Measurements from ENCODE around the gene ARHGAP40.
A peak's percentile ranks its signal among the peaks of the same experiment; 100 is the strongest.

The ARHGAP40 gene

DNA sequence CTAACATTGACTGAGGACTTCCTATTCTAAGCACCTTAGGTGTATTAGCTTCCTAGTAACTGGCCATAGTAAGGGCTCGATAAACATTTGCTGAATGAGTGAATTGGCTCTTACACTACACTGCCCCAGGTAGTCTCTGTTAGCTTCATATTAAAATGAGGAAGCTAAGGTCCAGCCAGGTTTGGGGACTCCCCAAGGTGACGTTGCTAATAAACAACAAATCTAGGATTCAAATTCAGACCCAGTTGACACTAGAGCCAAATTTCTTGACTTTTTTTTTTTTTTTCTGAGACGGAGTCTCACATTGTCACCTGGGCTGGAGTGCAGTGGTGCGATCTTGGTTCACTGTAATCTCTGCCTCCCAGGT, 16.2 kb downstream of the ARHGAP40 start:
- no peak for DNase-seq (ENCODE audit: low read depth)

DNA sequence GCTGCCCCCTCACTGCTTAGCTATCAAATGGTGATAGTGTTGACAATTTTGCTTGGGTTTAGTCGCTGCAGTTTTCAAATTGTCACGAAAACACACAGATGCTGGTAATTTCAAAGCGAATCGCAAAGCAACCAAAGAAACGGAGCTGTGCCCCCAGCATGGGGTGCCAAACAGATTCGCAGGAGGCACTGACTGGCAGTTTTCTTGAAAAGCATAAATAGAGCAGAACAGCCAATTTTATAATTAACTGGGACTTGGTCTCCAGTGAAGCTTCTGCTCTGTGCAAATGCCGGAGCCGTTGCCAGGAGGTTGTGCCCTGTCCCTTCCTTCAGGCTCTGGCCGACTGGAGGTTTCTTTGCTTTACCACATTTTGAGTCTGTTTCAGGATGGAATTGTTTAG, 18.8 kb downstream of the ARHGAP40 start:
- DNase-seq (ENCODE audit: low read depth) = no peak

DNA sequence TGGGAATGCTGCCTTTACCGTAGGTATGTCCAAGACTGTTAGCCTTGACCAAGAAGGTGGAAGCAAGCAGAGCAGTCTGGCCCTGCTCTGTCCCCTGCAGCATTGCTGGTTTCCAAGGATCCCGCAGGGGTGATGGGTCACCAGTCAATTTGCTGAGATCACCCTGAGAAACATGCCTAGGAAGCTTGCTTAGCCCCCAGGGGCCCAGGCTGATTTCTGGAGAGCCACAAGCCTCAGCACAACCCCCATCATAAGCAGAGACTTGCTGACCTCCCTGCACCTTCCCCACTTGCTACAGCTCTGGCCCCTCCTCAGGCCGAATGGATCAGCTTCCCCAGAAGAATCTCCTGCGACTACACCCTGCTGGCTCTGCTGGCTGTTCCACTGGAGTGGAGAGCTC, 21.5 kb downstream of the ARHGAP40 start:
- DNase-seq (ENCODE audit: low read depth) = no peak

DNA sequence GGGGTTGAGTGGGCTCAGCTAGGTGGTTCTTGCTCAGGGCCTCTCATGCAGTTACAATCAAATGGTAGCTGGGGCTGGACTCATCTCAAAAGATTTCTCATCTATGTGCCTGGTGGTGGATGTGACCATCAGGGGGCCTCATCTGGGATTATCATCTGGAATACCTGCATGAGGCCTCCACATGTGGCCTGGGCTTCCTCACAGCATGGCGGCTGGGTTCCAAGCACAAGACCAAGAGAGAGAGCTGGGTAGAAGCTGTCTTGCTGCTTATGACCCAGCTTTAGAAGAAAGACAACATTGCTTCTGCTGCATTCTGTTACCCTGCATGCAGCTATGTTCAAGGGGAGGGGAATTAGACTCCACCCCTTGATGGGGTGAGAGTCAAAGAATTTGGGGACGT, 22.5 kb downstream of the ARHGAP40 start:
- no peak for DNase-seq (ENCODE audit: low read depth)

DNA sequence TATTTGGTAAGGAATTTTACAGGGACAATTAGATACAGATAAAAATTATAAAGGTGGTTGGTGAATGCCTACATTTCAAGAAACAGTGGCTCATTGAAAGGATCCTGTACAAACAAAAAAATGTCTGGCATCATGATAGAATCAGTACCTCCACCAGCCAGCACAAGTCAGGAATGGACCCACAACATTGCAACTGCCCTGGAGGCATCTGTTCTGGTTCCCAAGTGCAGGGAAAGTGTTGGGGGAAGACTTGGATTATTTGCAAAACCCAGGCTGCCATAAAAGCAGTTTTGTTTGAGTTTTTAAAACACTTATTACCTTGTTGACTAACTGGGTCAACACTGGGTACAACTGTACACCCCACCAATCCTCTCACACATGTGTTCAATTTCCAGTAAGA, 24.3 kb downstream of the ARHGAP40 start:
- no peak for DNase-seq (ENCODE audit: low read depth)

DNA sequence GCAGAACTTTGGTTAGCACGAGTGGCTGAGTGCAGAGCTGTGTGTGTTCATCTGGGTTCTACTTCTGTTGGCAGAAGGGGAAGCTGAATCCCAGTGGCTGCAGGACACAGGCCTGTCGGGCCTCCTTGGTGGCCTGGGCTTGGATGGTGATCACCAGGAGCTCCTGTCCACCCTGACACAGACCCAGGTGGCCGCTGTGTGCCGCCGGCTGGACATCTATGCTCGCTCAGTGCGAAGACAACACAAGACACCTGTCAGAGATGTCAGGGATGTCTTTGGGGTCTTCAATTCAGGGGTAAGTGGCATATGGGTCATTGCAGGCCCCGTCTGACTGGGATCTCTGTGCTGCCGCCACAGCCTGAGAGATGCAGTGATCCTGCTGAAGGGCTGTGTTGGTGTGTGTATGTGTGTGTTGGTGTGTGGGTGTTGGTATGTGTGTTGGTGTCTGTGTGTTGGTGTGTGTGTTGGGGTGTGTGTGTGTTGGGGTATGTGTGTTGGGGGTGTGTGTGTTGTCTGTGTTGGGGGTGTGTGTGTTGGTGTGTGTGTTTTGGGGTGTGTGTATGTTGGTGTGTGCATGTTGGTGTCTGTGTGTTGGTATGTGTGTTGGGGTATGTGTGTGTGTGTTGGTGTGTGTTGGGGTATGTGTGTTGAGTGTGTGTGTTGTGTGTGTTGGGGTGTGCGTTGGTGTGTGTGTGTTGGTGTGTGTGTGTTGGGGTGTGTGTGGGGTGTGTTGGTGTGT, 25.5 kb downstream of the ARHGAP40 start:
- DNase-seq (ENCODE audit: low read depth) = no peak

DNA sequence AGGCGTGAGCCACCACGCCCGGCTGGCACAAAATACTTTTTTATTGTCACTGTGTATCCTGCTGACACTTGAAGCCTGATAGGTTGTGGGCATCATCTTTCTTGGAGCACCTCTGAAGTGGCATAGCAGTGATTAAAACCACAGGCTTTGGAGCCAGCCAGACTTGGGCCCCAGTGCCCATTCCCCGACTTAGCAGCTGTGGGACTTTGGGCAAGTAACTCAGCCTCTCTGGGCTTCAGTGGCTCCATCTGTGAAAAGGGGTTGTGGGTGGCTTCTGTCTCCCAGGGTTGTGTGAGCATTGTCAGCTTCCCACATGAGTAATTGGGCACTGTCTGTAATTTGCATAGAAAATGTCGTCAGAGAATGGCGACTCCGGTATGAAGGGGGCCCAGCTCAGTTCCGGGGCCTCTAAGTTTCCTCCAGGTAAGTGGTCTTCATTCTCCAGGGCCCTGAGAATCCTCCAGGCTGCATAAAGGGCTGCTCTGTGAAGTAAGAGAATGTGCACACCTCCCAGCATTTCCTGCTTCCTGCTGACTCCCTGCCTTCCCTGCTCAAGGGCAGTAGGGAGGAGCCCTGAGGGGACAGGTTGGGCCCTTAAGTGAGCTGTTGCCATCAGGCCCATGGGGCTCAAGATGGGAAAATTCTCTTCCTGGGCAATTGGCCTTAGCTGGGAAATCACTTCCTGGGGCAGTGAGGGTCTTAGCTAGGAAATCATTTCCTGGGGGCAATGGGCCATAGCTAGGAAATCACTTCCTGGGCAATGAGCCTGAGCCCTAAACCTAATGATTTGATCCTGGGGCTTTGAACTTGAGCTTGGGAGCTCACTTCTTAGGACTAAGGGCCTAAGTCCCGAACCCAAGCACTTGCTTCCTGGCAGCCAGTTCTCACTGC, 27.2 kb downstream of the ARHGAP40 start:
- no peak for DNase-seq (ENCODE audit: low read depth)

DNA sequence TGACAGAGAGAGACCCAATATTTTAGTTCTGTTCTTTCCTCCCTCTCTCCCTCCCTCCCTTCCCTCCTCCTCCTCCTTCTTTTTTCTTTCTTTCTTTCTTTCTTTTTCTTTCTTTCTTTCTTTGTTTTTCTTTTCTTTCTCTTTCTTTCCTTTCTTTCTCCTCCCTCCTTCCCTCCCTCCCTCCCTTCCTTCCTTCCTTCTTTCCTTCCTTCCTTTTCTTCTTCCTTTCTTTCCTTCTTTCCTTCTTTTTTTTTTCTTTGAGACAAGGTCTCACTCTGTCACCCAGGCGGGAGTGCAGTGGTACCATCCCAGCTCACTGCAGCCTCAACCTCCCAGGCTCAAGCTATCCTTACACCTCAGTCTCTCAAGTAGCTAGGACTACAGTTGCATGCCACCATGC, 28.4 kb downstream of the ARHGAP40 start:
- DNase-seq (ENCODE audit: low read depth) = no peak

DNA sequence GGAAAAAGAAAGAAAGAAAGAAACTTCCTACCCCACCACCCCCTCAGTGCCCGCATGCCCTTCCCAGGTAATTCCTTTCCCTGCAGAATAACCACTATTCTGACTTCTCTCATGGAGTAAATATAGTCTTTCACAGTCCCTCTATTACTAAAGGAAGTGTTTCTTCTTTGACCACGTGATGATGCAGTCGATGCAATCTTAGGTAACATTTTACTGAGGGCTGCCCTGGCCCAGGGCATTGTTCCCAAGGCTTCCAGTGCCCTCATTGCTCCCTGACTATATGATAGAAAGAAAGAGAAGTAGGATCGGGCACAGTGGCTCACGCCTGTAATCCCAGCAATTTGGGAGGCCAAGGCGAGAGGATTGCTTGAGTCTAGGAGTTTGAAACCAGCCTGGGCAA, 29.1 kb downstream of the ARHGAP40 start:
- no peak for DNase-seq (ENCODE audit: low read depth)

DNA sequence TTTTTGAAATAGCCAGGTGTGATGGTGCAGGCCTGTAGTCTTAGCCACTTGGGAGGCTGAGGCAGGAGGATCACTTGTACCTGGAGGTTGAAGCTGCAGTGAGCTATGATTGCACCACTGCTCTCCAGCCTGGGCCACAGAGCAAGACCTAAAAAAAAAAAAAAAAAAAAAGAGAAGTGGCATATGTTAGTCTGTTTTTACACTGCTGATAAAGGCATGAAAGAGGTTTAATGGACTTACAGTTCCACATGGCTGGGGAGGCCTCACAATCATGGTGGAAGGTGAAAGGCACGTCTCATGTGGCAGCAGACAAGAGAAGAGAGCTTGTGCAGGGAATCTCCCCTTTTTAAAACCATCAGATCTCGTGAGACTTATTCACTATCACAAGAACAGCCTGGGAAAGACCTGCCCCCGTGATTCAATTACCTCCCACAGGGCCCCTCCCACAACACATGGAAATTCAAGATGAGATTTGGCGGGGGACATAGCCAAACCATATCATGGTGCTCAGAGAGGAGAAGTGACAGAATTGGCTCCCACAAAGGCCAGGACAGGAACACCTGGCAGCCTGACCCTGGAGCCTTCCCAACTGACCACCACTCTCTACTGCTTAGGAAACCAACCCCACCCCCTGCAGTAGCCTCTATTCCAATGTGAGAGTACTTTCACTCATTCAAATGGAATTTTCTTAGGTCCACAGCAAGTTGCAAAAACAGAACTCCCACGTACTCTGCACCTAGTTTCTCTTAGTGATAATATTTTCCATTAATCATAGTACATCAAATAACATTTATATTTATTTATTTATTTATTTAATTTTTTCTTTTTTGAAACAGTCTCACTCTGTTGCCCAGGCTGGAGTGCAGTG, 29.8 kb downstream of the ARHGAP40 start:
- DNase-seq (ENCODE audit: low read depth) = no peak

DNA sequence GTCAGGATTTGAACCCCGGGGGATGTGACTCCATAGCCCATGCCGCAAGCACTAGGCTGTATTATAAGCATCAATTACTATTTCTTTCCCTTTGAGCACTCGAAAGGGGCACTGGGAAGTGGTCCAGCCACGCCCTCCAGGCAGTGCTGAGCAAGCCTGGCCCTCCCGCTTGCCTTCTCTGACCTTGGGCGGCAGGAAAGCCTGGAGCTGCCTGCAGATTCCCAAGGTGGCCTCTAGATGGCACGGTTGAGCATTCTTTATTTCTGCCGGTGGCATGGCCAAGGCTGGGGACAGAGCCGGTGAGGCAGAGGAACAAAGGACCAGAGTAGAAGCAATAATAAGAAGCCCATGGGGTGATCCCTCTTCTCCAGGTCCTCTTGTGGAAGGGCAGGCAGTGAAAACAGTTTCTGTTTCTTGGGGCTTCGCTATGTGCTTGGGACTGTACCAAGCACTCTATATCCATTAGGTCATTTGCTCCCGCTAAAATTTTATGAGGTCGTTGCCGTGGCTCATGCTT, 32.0 kb downstream of the ARHGAP40 start:
- DNase-seq (ENCODE audit: low read depth) = peak; percentile 17

DNA sequence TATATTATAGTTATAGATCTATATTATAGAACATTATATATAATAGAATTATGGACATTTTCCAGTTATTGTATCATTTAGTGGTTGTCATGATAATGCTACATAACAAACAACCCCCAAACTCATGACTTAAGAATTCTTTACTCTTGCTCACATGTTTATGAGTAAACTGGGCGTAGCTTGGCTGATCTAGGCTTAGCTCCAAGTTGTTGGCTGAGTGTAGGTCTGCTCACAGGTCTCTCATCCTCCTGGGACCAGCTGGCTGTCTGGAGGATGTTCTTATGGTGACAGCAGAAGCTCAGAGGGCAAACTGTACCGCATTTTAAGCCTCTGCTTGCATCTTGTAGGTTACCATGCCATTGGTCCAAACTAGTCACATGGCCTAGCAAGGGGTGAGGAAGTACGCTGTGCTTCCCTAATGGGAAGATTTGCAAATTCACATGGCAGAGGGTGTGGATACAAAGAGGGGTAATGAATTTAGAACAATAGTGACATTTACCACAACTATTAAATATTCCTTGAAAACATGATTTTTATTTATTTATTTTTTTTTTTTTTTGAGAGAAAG, 34.2 kb downstream of the ARHGAP40 start:
- DNase-seq (ENCODE audit: low read depth) = no peak

DNA sequence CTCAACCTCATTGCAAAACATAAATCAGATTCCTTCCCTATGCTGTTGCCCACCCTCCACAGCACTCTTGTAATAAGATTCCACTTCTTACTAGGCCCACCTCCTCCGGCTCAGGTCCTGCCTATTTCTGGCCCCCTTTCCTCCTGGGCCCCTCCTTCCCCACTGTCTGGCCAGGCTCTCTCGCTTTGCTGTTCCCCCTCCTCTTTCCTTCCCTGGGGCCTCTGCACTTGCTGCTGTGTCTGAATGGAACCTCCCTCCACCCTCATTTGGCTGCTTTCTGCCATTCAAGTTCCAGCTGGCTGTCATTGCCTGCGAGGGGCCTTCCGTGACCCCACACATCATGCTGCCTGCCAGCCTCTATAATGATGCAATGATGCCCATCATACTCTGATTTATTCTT, 38.9 kb downstream of the ARHGAP40 start:
- DNase-seq (ENCODE audit: low read depth) = no peak

DNA sequence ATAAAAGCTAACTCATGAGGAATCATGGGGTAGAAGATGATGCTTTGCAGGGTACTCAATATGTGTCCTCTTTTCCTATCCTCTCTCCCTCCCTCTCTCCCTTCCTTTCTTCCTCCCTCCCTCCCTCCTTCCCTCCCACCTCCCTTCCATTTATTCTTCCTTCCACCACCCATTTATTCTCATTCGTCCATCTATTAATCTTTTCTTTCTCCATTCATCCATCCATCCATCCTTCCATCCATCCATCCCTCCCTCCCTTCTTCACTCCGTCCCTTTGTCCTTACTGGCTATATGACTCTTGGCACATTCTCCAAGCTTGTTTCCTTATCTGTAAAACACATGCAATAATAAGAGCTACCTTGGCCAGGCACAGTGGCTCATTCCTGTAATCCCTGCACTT, 40.9 kb downstream of the ARHGAP40 start:
- DNase-seq (ENCODE audit: low read depth) = no peak

DNA sequence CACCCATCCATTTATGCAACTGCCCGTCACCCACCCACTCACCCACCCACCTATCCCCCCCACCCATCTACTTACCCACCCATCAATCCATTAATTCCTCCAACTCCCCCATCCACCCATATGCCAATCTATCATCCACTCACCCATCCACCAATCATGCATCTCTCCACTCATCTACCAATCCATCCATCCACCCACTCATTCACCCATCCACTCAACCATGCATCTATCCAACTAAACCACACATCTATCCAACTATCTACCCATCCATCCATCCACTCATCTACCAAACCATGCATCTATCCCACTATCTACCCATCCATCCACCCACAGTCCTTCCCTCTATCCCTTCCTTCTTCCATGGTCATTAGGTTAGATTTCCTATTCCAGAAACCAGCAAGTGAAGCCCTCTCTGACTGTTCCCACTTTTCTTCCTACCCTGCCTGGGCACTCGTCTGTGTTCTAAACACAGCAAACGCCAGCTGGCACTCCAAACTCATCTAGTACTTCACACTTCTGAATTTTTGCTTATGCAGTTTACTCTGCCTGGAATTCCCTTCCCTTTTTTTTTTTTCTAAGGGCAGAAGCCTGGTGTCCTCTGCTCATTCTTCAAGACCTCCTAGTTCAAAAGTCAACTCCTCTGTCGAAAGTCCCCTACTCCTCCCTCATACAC, 43.1 kb downstream of the ARHGAP40 start:
- no peak for DNase-seq (ENCODE audit: low read depth)

DNA sequence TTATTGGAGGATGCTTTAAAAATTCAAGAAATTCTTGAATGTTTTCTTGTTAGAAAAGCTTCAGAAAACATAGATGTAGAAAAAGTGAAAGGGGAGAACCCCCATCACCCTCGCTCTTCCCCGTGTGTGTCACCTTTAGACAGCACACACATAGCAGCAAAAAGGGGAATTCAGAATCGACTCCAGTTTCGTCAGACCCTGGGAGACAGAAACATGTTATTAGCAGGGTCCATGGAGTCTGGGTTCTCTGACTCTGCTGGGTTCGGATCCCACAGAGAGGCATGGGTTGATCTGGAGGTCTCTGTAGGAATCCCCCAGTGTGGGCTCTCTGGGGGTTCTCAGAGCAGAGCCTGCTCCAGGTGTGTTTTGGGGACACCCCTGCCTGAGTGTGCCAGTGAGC, 43.7 kb downstream of the ARHGAP40 start:
- DNase-seq (ENCODE audit: low read depth) = no peak

DNA sequence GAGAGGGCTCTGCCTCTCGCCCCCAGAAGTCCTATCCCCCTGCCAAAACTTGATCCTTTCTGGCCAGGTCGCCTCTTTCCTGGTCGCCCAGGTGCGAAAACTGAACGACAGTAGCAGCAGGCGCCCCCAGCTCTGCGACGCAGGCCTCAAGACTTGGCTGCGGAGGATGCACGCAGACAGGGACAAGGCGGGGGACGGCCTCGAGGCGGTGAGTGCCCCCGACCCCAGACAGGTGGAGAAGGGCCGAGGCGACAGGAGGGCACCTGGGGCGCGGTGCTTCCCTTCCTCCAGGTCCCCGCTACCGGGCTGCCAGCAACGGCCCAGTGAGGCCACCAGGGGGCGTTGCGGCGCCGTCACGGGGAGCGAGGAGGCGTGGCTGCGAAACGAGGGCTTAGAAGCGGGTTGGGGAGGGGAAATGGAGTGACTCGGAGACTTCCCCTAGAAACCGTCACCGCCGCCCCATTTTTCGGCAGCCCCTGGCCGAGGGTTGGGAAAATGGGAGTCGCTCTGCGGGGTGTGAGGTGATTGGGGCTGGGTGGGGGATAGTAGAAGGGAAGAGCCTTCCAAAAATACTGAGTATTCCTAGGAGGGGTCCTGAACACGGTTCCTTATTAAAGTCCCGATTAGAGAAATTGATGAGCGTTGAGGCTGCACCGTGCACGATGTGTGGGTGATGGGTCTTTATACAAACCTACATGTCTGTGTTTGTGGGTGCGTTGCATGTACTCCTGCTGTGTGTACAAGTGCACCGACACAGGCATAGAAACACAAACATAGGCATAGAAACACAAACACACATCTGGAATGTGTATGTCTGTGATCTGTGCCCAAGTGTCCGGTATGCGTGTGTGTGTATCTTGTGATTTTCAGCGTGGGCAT, 44.6 kb downstream of the ARHGAP40 start:
- DNase-seq (ENCODE audit: low read depth) = peak; percentile 74

DNA sequence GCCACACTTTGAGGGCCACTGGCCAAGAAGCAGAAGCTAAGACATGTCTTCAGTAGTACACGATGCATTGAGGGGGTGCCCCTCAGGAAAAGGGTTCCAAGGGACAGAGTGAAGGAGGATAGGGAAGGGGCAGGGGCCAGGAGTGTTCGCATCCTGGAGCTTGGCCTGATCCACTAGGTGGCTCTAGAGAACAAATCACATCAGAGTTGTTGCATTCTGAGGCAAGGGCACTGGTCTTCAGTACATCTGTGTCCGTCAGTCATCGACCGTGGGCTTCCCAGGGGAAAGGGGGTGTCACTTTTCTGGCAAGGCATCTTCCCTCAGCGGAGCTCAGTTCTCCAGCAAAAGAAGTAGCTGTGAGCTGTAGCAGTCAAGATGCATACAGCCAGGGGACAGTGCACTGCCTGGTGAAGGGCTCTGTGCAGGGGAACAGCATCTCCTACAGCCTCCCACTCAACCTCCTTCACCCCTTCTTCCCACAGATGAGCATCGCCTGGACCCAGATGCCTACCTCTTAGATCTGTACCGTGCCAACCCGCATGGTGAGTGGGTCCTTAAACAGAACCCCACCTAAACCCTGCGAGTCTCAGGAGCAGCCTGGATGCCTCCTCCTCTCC, 47.8 kb downstream of the ARHGAP40 start:
- DNase-seq (ENCODE audit: low read depth) = no peak

DNA sequence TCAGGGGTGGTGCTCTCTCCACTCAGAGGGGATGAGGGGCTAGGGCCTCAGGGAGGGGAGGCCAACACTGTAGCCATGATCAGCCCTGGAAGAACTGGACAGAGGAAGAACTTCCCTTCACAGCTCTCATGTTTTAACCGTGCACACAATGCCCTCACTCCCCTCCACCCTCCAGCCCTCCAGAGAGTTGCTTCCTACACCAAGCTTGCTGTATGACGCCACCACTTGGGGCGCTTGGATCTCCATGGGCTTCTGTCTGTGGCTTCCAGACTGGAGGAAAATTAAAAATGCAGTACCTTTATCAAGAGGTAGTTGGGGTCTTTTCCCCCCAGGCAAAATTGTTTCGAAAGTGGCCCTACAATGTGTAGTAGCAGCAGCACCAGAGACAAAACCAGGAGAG, 48.4 kb downstream of the ARHGAP40 start:
- no peak for DNase-seq (ENCODE audit: low read depth)

DNA sequence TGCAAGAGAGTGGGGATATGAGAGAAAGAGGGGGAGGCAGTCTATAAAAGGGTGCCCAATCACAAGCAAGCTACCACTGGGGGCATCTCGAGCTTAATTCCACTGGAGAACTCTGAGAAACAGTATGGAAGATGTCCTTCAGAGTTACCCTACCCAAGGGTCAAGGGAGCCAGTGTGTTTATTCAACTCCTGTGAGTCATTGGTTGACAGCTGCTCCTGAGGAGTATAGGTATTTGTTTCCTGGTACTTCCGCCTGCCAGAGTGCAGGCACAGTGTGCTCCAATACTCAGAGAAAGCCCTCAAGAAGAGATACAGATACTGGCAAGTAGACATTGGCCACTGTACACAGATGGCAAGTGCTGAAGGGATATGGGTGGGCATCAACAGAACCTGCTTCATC, 49.5 kb downstream of the ARHGAP40 start:
- no peak for DNase-seq (ENCODE audit: low read depth)

All from T-helper 22 cell (primary cell).